B cell (primary cell): ENCODE data around the gene NR3C2. TPM values are rescaled to one million over a fixed set of nuclear protein-coding genes. Genes with fewer than 3 reads are reported as not detected.

Experiments used
- ATAC-seq: fragments of 200-7000 bp; cut with Tn5 transposase; one replicate; pipeline ENCODE4 v1.10.0; 2021; ENCODE audit warnings: low read depth, mild to moderate bottlenecking, moderate number of reproducible peaks, moderate library complexity
- CTCF ChIA-PET: fragments of 350-600 bp; sonication (Branson Sonifier 250); formaldehyde crosslinking; loops from one replicate; lab custom pipeline; 2021; ENCODE audit warnings: antibody characterized with exemption, inconsistent platforms; lab: Charles Lee
- POLR2A ChIA-PET: fragments of 350-600 bp; sonication (Branson Sonifier 250); formaldehyde crosslinking; loops from one replicate; lab custom pipeline; 2021; ENCODE audit warnings: antibody characterized with exemption; lab: Charles Lee
- DNase-seq: peaks from one replicate; pipeline ENCODE4 v3.0.0; 2013
- H2AFZ ChIP-seq: 2 replicates; pipeline ENCODE4 v1.6.1; 2012; ENCODE audit warnings: mild to moderate bottlenecking, low read depth, low read length; ENCODE audit not compliant: insufficient read depth, poor library complexity, severe bottlenecking
- H3K27ac ChIP-seq, 2 donors: 1 replicate in 1 of 2; 2 replicates in 1 of 2; pipeline ENCODE4 v1.5.1; 2012 to 2013; ENCODE audit warnings: low read length in 2 of 2, mild to moderate bottlenecking in 2 of 2, moderate library complexity in 1 of 2
- H3K27me3 ChIP-seq, 4 experiments: fragments of 200-600 bp in 1 of 4; sonication (generic) in 1 of 4; replicated peaks in 1 of 4; 1 replicate in 2 of 4; 2 replicates in 2 of 4; pipeline versions ENCODE4 v1.6.1 to v1.7.0; 2013 to 2016; ENCODE audit warnings: low read length in 3 of 4, mild to moderate bottlenecking in 2 of 4, mixed read lengths in 1 of 4, moderate library complexity in 1 of 4; ENCODE audit not compliant: insufficient read depth in 4 of 4, control insufficient read depth in 3 of 4; ENCODE audit errors: control extremely low read depth in 1 of 4
- H3K36me3 ChIP-seq, 2 experiments: replicated peaks in 1 of 2; 1 replicate in 1 of 2; 2 replicates in 1 of 2; pipeline versions ENCODE4 v1.6.1 to v1.7.1; 2013; ENCODE audit warnings: low read length in 1 of 2; ENCODE audit not compliant: insufficient read depth in 2 of 2, control insufficient read depth in 1 of 2; ENCODE audit errors: control extremely low read depth in 1 of 2, extremely low read depth in 1 of 2
- H3K4me1 ChIP-seq, 2 donors: fragments of 200-600 bp in 1 of 2; sonication (generic) in 1 of 2; 1 replicate in 1 of 2; 2 replicates in 1 of 2; pipeline versions ENCODE4 v1.5.1 to v1.6.1; 2013 to 2017; ENCODE audit warnings: low read length in 2 of 2; ENCODE audit not compliant: control insufficient read depth in 2 of 2, insufficient read depth in 2 of 2
- H3K4me2 ChIP-seq: replicated peaks from 2 replicates; pipeline ENCODE3; 2012; ENCODE audit warnings: mild to moderate bottlenecking, low read depth, low read length; ENCODE audit not compliant: poor library complexity, severe bottlenecking
- H3K4me3 ChIP-seq, 5 experiments: fragments of 200-600 bp in 1 of 5; sonication (generic) in 1 of 5; 1 replicate in 3 of 5; 2 replicates in 2 of 5; pipeline versions ENCODE4 v1.5.1 to v1.7.0; 2011 to 2016; ENCODE audit warnings: low read length in 4 of 5, mild to moderate bottlenecking in 4 of 5, low read depth in 2 of 5, control low read depth in 1 of 5, moderate library complexity in 1 of 5; ENCODE audit not compliant: insufficient read depth in 1 of 5; ENCODE audit errors: control extremely low read depth in 1 of 5, extremely low read depth in 1 of 5
- H3K79me2 ChIP-seq: fragments of 200-600 bp; sonication (generic); one replicate; pipeline ENCODE4 v1.6.0; 2016; ENCODE audit warnings: low read length; ENCODE audit not compliant: control insufficient read depth, insufficient read depth
- H3K9ac ChIP-seq: fragments of 200-600 bp; sonication (generic); 2 replicates; pipeline ENCODE4 v1.6.1; 2017; ENCODE audit warnings: mild to moderate bottlenecking, low read length, moderate library complexity
- H3K9me3 ChIP-seq, 3 donors: one replicate each; pipeline versions ENCODE4 v1.6.1 to v1.7.1; 2013; ENCODE audit warnings: low read length in 2 of 3; ENCODE audit not compliant: control insufficient read depth in 2 of 3, insufficient read depth in 1 of 3; ENCODE audit errors: control extremely low read depth in 1 of 3
- H4K20me1 ChIP-seq: 2 replicates; pipeline ENCODE4 v1.6.0; 2012; ENCODE audit warnings: mild to moderate bottlenecking, low read length; ENCODE audit not compliant: insufficient read depth, control insufficient read depth, poor library complexity, severe bottlenecking
- H3K27ac Mint-ChIP-seq: one replicate; pipeline ENCODE4 v1.8.0; 2021; ENCODE audit warnings: mixed read lengths
- H3K27me3 Mint-ChIP-seq: one replicate; pipeline ENCODE4 v1.8.0; 2021; ENCODE audit warnings: mixed read lengths
- H3K4me1 Mint-ChIP-seq: one replicate; pipeline ENCODE4 v1.8.0; 2021; ENCODE audit warnings: mixed read lengths
- H3K4me3 Mint-ChIP-seq: one replicate; pipeline ENCODE4 v1.8.0; 2021; ENCODE audit warnings: mixed read lengths
- H3K9me3 Mint-ChIP-seq: one replicate; pipeline ENCODE4 v1.8.0; 2022; ENCODE audit warnings: mixed read lengths; ENCODE audit not compliant: insufficient read depth
- CTCF ChIP-seq: fragments of 200-600 bp; IDR thresholded peaks from one replicate; pipeline ENCODE4 v1.8.0; 2022; ENCODE audit warnings: antibody characterized with exemption, mild to moderate bottlenecking
- EZH2 ChIP-seq: IDR thresholded peaks from 2 replicates; pipeline ENCODE4 v1.6.1; 2012; ENCODE audit warnings: borderline replicate concordance, low read depth, mild to moderate bottlenecking, moderate library complexity, low read length; ENCODE audit not compliant: insufficient read depth, poor library complexity, severe bottlenecking
- WGBS: methylation state at CpG from one replicate; pipeline ENCODE4 v1.1.5; 2013; ENCODE audit warnings: missing lambda C conversion rate; ENCODE audit not compliant: insufficient coverage; 5-methylcytosine and 5-hydroxymethylcytosine counted together
- intact Hi-C: fragments of 100-400 bp; cut with micrococcal nuclease; formaldehyde crosslinking; loops from one replicate; pipeline ENCODE4 v1.10.0; 2022
- polyA plus RNA-seq: library from polyadenylated mRNA; depleted of rRNA; stranded (reverse); fragments of >200 nt; gene quantifications from 2 replicates; pipeline ENCODE4 v1.2.3, GENCODE V29; 2012
- total RNA-seq, 2 donors: library from RNA; stranded (reverse); fragments of 120-200 nt in 1 of 2; gene quantifications; 1 replicate in 1 of 2; 2 replicates in 1 of 2; pipeline versions ENCODE4 v1.2.3 to v1.2.4, GENCODE V29; 2013 to 2022

NR3C2 gene
- total and polyA plus RNA-seq, 2 donors (not counting 1 experiment from before 2014, with no cell fraction given) = 6.7 to 19.3 TPM

- ChIA-PET CTCF (no interaction called here), POLR2A (no interaction called here)
- Histone ChIP-seq H4K20me1 (no peaks in the 10 kb centered on the region), H3K27ac (no peak overlapping the region), H3K9ac (no peak overlapping the region), H3K27me3 (no peaks in the 10 kb centered on the region), H3K4me3 (no peak overlapping the region), H3K4me2 (no peak overlapping the region), H3K79me2 (no peaks in the 10 kb centered on the region), H3K9me3 (no peaks in the 10 kb centered on the region), H3K4me1 (no peaks in the 10 kb centered on the region), H3K36me3 (no peaks in the 10 kb centered on the region), H2AFZ (no peak overlapping the region)
- H3K27ac Mint-ChIP-seq = no peak overlapping the region
- H3K4me3 Mint-ChIP-seq = no peak overlapping the region
- TF ChIP-seq CTCF (no peak), EZH2 (no peak)
- no peaks in the 10 kb centered on the region for H3K27me3 Mint-ChIP-seq
- ATAC-seq (no peak), DNase-seq (no peak)
- 88% methylated on average over 2 of the region's 5 CpGs for WGBS
- intact Hi-C loops = no loop called here
- no peaks in the 10 kb centered on the region for H3K9me3 Mint-ChIP-seq
- H3K4me1 Mint-ChIP-seq = no peaks in the 10 kb centered on the region
Measured at GRCh38 chr4:148227147-148227546, 215.1 kb downstream of the NR3C2 start.

DNA sequence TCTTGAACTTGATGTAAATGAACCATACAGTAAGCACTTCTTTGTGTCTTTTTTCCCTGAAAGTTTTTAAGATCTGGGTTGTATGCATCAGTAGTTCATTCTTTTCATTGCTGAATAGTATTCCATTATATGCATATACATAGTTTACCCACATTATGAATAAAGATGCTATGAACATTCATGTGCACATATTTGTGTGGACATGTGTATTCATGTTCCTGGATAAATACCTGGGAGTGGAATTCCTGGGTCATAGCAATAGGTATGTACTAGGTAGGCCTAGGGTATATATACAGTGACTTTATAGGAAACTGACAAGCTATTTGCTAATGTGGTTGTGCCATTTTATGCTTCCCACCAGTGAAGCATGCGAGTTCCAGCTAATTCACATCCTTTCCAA lies 215.9 kb downstream of the NR3C2 start:
- Histone ChIP-seq H2AFZ (no peak overlapping the region), H3K9ac (no peak overlapping the region), H3K36me3 (no peaks in the 10 kb centered on the region), H3K79me2 (no peaks in the 10 kb centered on the region), H3K4me3 (no peak overlapping the region), H3K4me1 (no peaks in the 10 kb centered on the region), H4K20me1 (no peaks in the 10 kb centered on the region), H3K9me3 (no peaks in the 10 kb centered on the region), H3K27ac (no peak overlapping the region), H3K4me2 (no peak overlapping the region), H3K27me3 (no peaks in the 10 kb centered on the region)
- H3K4me3 Mint-ChIP-seq = no peak overlapping the region
- H3K27ac Mint-ChIP-seq = no peak overlapping the region
- no peaks in the 10 kb centered on the region for H3K9me3 Mint-ChIP-seq
- ChIA-PET POLR2A (no interaction called here), CTCF (no interaction called here)
- no peaks in the 10 kb centered on the region for H3K4me1 Mint-ChIP-seq
- TF ChIP-seq EZH2 (no peak), CTCF (no peak)
- no CpG with 5 or more reads among the region's 1 CpG for WGBS
- DNase-seq (no peak), ATAC-seq (no peak)
- H3K27me3 Mint-ChIP-seq = no peaks in the 10 kb centered on the region
- intact Hi-C loops = no loop called here
